Measurements from ENCODE around the gene ENTPD8.
"Not testable (repeated sequence)": the region's sequence is repeated elsewhere in the genome, so short reads cannot be mapped to it uniquely, and the experiment has no call there.

The ENTPD8 gene

GRCh38 chr9:137390553-137391410, 50.4 kb downstream of the ENTPD8 start:
- DNase-seq: no peak

- no peak for DNase-seq
These were observed 51.8 kb downstream of the ENTPD8 start for GRCh38 chr9:137389428-137389746.

- no peak for DNase-seq
These were observed 52.3 kb downstream of the ENTPD8 start for GRCh38 chr9:137388589-137389427.

GRCh38 chr9:137387891-137388560, 53.1 kb downstream of the ENTPD8 start:
- DNase-seq: no peak

- peak; percentile 21 to 55 for DNase-seq
These were observed 53.9 kb downstream of the ENTPD8 start for GRCh38 chr9:137387114-137387890.

- not testable (repeated sequence) for DNase-seq
These were observed 54.5 kb downstream of the ENTPD8 start for GRCh38 chr9:137386507-137387113.

- no peak for DNase-seq
These were observed 56.0 kb downstream of the ENTPD8 start for GRCh38 chr9:137385061-137385655.
